Naive thymus-derived CD4-positive, alpha-beta T cell (primary cell): ENCODE measurements around the gene CORO1C. TPM values are rescaled to one million over a fixed set of nuclear protein-coding genes. Genes with fewer than 3 reads are reported as not detected.

Experiments
- ATAC-seq: fragments of 150-1000 bp; cut with Tn5 transposase; 2 replicates; pipeline ENCODE4 v1.10.0; 2021; ENCODE audit warnings: mild to moderate bottlenecking, moderate library complexity
- CTCF ChIA-PET: fragments of 350-600 bp; sonication (Branson Sonifier 250); formaldehyde crosslinking; loops from one replicate; lab custom pipeline; 2021; ENCODE audit warnings: antibody characterized with exemption; lab: Charles Lee
- POLR2A ChIA-PET: fragments of 350-600 bp; sonication (Branson Sonifier 250); formaldehyde crosslinking; loops from one replicate; lab custom pipeline; 2021; ENCODE audit warnings: antibody characterized with exemption, inconsistent platforms; lab: Charles Lee
- DNase-seq, 9 donors: peaks; one replicate each; pipeline versions ENCODE4 v3.0.0 to v3.0.0-alpha.2; 2020 to 2022; ENCODE audit warnings: mixed read lengths in 1 of 9
- H3K27ac ChIP-seq: one replicate; pipeline ENCODE4 v1.7.0; 2013; ENCODE audit warnings: mild to moderate bottlenecking, low read depth, low read length, moderate library complexity
- H3K27me3 ChIP-seq, 2 donors: one replicate each; pipeline ENCODE4 v1.7.0; 2013; ENCODE audit warnings: low read length in 2 of 2, mild to moderate bottlenecking in 2 of 2, moderate library complexity in 2 of 2; ENCODE audit not compliant: control insufficient read depth in 2 of 2, insufficient read depth in 2 of 2
- H3K36me3 ChIP-seq, 3 experiments: 1 replicate in 2 of 3; 2 replicates in 1 of 3; pipeline ENCODE4 v1.7.0; 2013; ENCODE audit warnings: low read length in 3 of 3, mild to moderate bottlenecking in 3 of 3, moderate library complexity in 1 of 3; ENCODE audit not compliant: insufficient read depth in 3 of 3, control insufficient read depth in 2 of 3
- H3K4me1 ChIP-seq, 2 donors: one replicate each; pipeline ENCODE4 v1.7.0; 2013; ENCODE audit warnings: low read length in 2 of 2, mild to moderate bottlenecking in 2 of 2, moderate library complexity in 1 of 2; ENCODE audit not compliant: control insufficient read depth in 2 of 2, insufficient read depth in 2 of 2
- H3K4me3 ChIP-seq: 2 replicates; pipeline ENCODE4 v1.7.0; 2013; ENCODE audit warnings: mild to moderate bottlenecking, low read length
- H3K9me3 ChIP-seq, 3 experiments: 1 replicate in 2 of 3; 2 replicates in 1 of 3; pipeline ENCODE4 v1.7.0; 2013; ENCODE audit warnings: low read length in 3 of 3; ENCODE audit not compliant: control insufficient read depth in 2 of 3
- H3K27ac Mint-ChIP-seq, 9 donors: one replicate each; pipeline ENCODE4 v1.8.0; 2020 to 2022; ENCODE audit warnings: mixed read lengths in 9 of 9, mild to moderate bottlenecking in 8 of 9, moderate library complexity in 5 of 9, inconsistent platforms in 2 of 9
- H3K27me3 Mint-ChIP-seq, 5 donors: one replicate each; pipeline ENCODE4 v1.8.0; 2021 to 2022; ENCODE audit warnings: mixed read lengths in 5 of 5, mild to moderate bottlenecking in 1 of 5
- H3K36me3 Mint-ChIP-seq, 5 donors: one replicate each; pipeline ENCODE4 v1.8.0; 2020 to 2022; ENCODE audit warnings: mixed read lengths in 5 of 5, mild to moderate bottlenecking in 3 of 5, inconsistent platforms in 1 of 5
- H3K4me1 Mint-ChIP-seq, 7 donors: one replicate each; pipeline ENCODE4 v1.8.0; 2020 to 2022; ENCODE audit warnings: mixed read lengths in 7 of 7, mild to moderate bottlenecking in 3 of 7, inconsistent platforms in 1 of 7
- H3K4me3 Mint-ChIP-seq, 10 donors: one replicate each; pipeline ENCODE4 v1.8.0; 2020 to 2022; ENCODE audit warnings: mild to moderate bottlenecking in 10 of 10, mixed read lengths in 10 of 10, moderate library complexity in 6 of 10, inconsistent platforms in 2 of 10
- H3K9me3 Mint-ChIP-seq, 11 donors: one replicate each; pipeline ENCODE4 v1.8.0; 2020 to 2022; ENCODE audit warnings: mixed read lengths in 11 of 11, mild to moderate bottlenecking in 4 of 11, inconsistent platforms in 1 of 11, moderate library complexity in 1 of 11
- intact Hi-C, 2 donors: fragments of 100-400 bp; cut with micrococcal nuclease; formaldehyde crosslinking; loops; one replicate each; pipeline ENCODE4 v1.15.1; 2023
- polyA plus RNA-seq, 2 donors: library from polyadenylated mRNA; unstranded; fragments of 300-500 nt; fragmentation: Illumina TruSeq; gene quantifications; one replicate each; pipeline ENCODE4 v1.2.3, GENCODE V29; 2021
- total RNA-seq, 6 experiments: library from RNA in 5 of 6; stranded (reverse) in 5 of 6; gene quantifications; 1 replicate in 5 of 6; 2 replicates in 1 of 6; pipeline ENCODE4 v1.2.3 and lab custom pipeline; 2021 to 2026

Gene CORO1C
- total and polyA plus RNA-seq, 7 experiments from 2014 or later = 2.5 to 71.8 (median 8.9) TPM

- intact Hi-C loops = no loop called here
- H3K4me1 Mint-ChIP-seq = peaks cover 0 to 15% (median 0%) of the 10 kb centered on the region in 7 donors
- no peak for DNase-seq
- H3K4me3 ChIP-seq = no peak overlapping the region
- H3K36me3 ChIP-seq = no peaks in the 10 kb centered on the region
- H3K27me3 ChIP-seq = no peaks in the 10 kb centered on the region
- H3K9me3 Mint-ChIP-seq = no peaks in the 10 kb centered on the region
- H3K27ac ChIP-seq = no peak overlapping the region
- H3K36me3 Mint-ChIP-seq = peaks cover 4 to 19% (median 14%) of the 10 kb centered on the region in 5 donors
- ATAC-seq = no peak
- H3K9me3 ChIP-seq = no peaks in the 10 kb centered on the region
- no peaks in the 10 kb centered on the region for H3K27me3 Mint-ChIP-seq
- CTCF ChIA-PET = no interaction called here
- POLR2A ChIA-PET = no interaction called here
- H3K4me3 Mint-ChIP-seq = no peak overlapping the region
- H3K4me1 ChIP-seq = no peaks in the 10 kb centered on the region
- H3K27ac Mint-ChIP-seq = no peak overlapping the region
Observed at GRCh38 chr12:108676707-108677106, 54.6 kb downstream of the CORO1C start.

- Mint-ChIP-seq H3K36me3 (peaks cover 4 to 19% (median 14%) of the 10 kb centered on the region in 5 donors), H3K4me3 (no peak overlapping the region), H3K27me3 (no peaks in the 10 kb centered on the region), H3K4me1 (peaks cover 0 to 9% (median 0%) of the 10 kb centered on the region in 7 donors), H3K9me3 (no peaks in the 10 kb centered on the region), H3K27ac (no peak overlapping the region)
- no peak for DNase-seq
- Histone ChIP-seq H3K4me1 (no peaks in the 10 kb centered on the region), H3K9me3 (no peaks in the 10 kb centered on the region), H3K36me3 (no peaks in the 10 kb centered on the region), H3K4me3 (no peak overlapping the region), H3K27me3 (no peaks in the 10 kb centered on the region), H3K27ac (no peak overlapping the region)
- no peak for ATAC-seq
- ChIA-PET CTCF (interaction anchor here (0.7 kb wide), 1 partner anchor 11 kb away, joined by 3 read pairs; no protein-coding TSS in a partner anchor), POLR2A (no interaction called here)
- intact Hi-C loops = no loop called here
Observed at GRCh38 chr12:108675792-108676191, 55.5 kb downstream of the CORO1C start.

GRCh38 chr12:108672054-108672453 is 59.3 kb downstream of the CORO1C start:
- H3K27me3 Mint-ChIP-seq = no peaks in the 10 kb centered on the region
- DNase-seq (no peak), ATAC-seq (no peak)
- ChIA-PET CTCF (interaction anchor here (0.9 kb wide), 1 partner anchor 132 kb away, joined by 3 read pairs; no protein-coding TSS in a partner anchor), POLR2A (no interaction called here)
- H3K4me1 ChIP-seq = no peaks in the 10 kb centered on the region
- H3K27ac ChIP-seq = no peak overlapping the region
- H3K9me3 Mint-ChIP-seq = no peaks in the 10 kb centered on the region
- H3K27me3 ChIP-seq = no peaks in the 10 kb centered on the region
- intact Hi-C loops = no loop called here
- H3K4me3 ChIP-seq = no peak overlapping the region
- peaks cover 4 to 18% (median 9%) of the 10 kb centered on the region in 5 donors for H3K36me3 Mint-ChIP-seq
- H3K9me3 ChIP-seq = no peaks in the 10 kb centered on the region
- peaks cover 0 to 5% (median 0%) of the 10 kb centered on the region in 7 donors for H3K4me1 Mint-ChIP-seq
- no peaks in the 10 kb centered on the region for H3K36me3 ChIP-seq
- H3K27ac Mint-ChIP-seq = no peak overlapping the region
- no peak overlapping the region for H3K4me3 Mint-ChIP-seq

- Mint-ChIP-seq H3K4me3 (no peak overlapping the region), H3K4me1 (peaks cover 0 to 5% (median 0%) of the 10 kb centered on the region in 7 donors), H3K36me3 (peaks cover 4 to 13% (median 7%) of the 10 kb centered on the region in 5 donors), H3K27ac (no peak overlapping the region), H3K9me3 (no peaks in the 10 kb centered on the region), H3K27me3 (no peaks in the 10 kb centered on the region)
- no peaks in the 10 kb centered on the region for H3K4me1 ChIP-seq
- no peaks in the 10 kb centered on the region for H3K36me3 ChIP-seq
- no peaks in the 10 kb centered on the region for H3K27me3 ChIP-seq
- ChIA-PET CTCF (interaction anchor here (0.6 kb wide), 1 partner anchor 8 kb away, joined by 3 read pairs; no protein-coding TSS in a partner anchor), POLR2A (interaction anchor here (0.5 to 0.6 kb wide), 2 partner anchors 14 to 19 kb away, joined by 3 to 4 read pairs; no protein-coding TSS in a partner anchor)
- ATAC-seq = no peak
- intact Hi-C loops = no loop called here
- no peaks in the 10 kb centered on the region for H3K9me3 ChIP-seq
- DNase-seq = no peak
- no peak overlapping the region for H3K4me3 ChIP-seq
- H3K27ac ChIP-seq = no peak overlapping the region
Observed at GRCh38 chr12:108671110-108671509, 60.2 kb downstream of the CORO1C start.

- no peaks in the 10 kb centered on the region for H3K4me1 ChIP-seq
- H3K4me3 Mint-ChIP-seq = no peak overlapping the region
- no peak overlapping the region for H3K27ac ChIP-seq
- H3K36me3 ChIP-seq = no peaks in the 10 kb centered on the region
- no peaks in the 10 kb centered on the region for H3K27me3 Mint-ChIP-seq
- DNase-seq = no peak
- CTCF ChIA-PET = interaction anchor here (0.9 to 1.2 kb wide), 3 partner anchors 25 to 136 kb away, joined by 3 to 6 read pairs (median 3); no protein-coding TSS in a partner anchor
- H3K27me3 ChIP-seq = no peaks in the 10 kb centered on the region
- H3K4me1 Mint-ChIP-seq = no peaks in the 10 kb centered on the region
- ATAC-seq = no peak
- POLR2A ChIA-PET = interaction anchor here (0.8 kb wide), 1 partner anchor 1774 kb away, joined by 3 read pairs; no protein-coding TSS in a partner anchor
- no peaks in the 10 kb centered on the region for H3K9me3 ChIP-seq
- H3K27ac Mint-ChIP-seq = peak overlapping the region in 1 of 9 donors; percentile 7
- intact Hi-C loops = no loop called here
- peaks cover 0 to 6% (median 0%) of the 10 kb centered on the region in 5 donors for H3K36me3 Mint-ChIP-seq
- H3K9me3 Mint-ChIP-seq = no peaks in the 10 kb centered on the region
- H3K4me3 ChIP-seq = no peak overlapping the region
Observed at GRCh38 chr12:108670066-108670631, 61.2 kb downstream of the CORO1C start.

- Histone ChIP-seq H3K27ac (no peak overlapping the region), H3K36me3 (no peaks in the 10 kb centered on the region), H3K4me1 (peaks cover 0 to 3% of the 10 kb centered on the region in 2 donors), H3K9me3 (no peaks in the 10 kb centered on the region), H3K4me3 (no peak overlapping the region), H3K27me3 (no peaks in the 10 kb centered on the region)
- ATAC-seq (no peak), DNase-seq (no peak)
- intact Hi-C loops = loop anchor here in 1 of 2 donors (10.0 kb wide), 1 partner anchor 716 kb away; no protein-coding TSS in a partner anchor
- Mint-ChIP-seq H3K4me1 (peaks cover 5 to 14% (median 11%) of the 10 kb centered on the region in 7 donors), H3K27me3 (no peaks in the 10 kb centered on the region), H3K4me3 (no peak overlapping the region), H3K27ac (no peak overlapping the region), H3K9me3 (no peaks in the 10 kb centered on the region), H3K36me3 (no peaks in the 10 kb centered on the region)
- CTCF ChIA-PET = interaction anchor here (0.9 to 2.4 kb wide), 3 partner anchors 22 to 135 kb away, joined by 3 to 8 read pairs (median 5); no protein-coding TSS in a partner anchor
- POLR2A ChIA-PET = no interaction called here
Observed at GRCh38 chr12:108668542-108668941, 62.8 kb downstream of the CORO1C start.
